GM12878 (cell line): Measurements from ENCODE around the gene ATP5ME. TPM values are rescaled to one million over a fixed set of nuclear protein-coding genes. Genes with fewer than 3 reads are reported as not detected.

Experiments used
- ATAC-seq: fragments of 200-7000 bp; cut with Tn5 transposase; 3 replicates; pipeline ENCODE4 v1.9.1; 2020; ENCODE audit warnings: mild to moderate bottlenecking, moderate library complexity
- BruUV-seq: library from RNA; stranded (reverse); fragments of 400-500 nt; replicated peaks from 2 replicates; lab custom pipeline; 2021; lab: Mats Ljungman, UMichigan
- CTCF ChIA-PET: fragments of 300-600 bp; sonication (Branson Sonifier 250); formaldehyde crosslinking; extraction: SDS; loops from one replicate; lab custom pipeline; 2021; ENCODE audit warnings: inconsistent platforms; lab: Yijun Ruan, JAX
- POLR2A ChIA-PET: fragments of 350-600 bp; formaldehyde crosslinking; extraction: SDS; loops from one replicate; lab custom pipeline; 2021; ENCODE audit warnings: inconsistent platforms; lab: Charles Lee
- RAD21 ChIA-PET: fragments of 300-600 bp; sonication (Branson Sonifier 250); formaldehyde crosslinking; loops from one replicate; lab custom pipeline; 2023; ENCODE audit warnings: antibody characterized with exemption; ENCODE audit not compliant: unreplicated experiment; lab: Charles Lee
- SMC1A ChIA-PET: fragments of 300-600 bp; sonication (Branson Sonifier 250); formaldehyde crosslinking; loops from one replicate; lab custom pipeline; 2023; ENCODE audit not compliant: unreplicated experiment, uncharacterized antibody; lab: Charles Lee
- DNase-seq: peaks from one replicate; pipeline ENCODE4 v3.0.0-alpha.2; 2011; ENCODE audit warnings: low read depth, low spot score
- FAIRE-seq: peaks from 3 replicates; lab custom pipeline; 2011; peaks lifted over from hg19 to GRCh38; lab: Jason Lieb, UNC
- H2AFZ ChIP-seq: 2 replicates; pipeline ENCODE4 v1.6.0; 2011; ENCODE audit warnings: low read depth, low read length, control low read depth; ENCODE audit not compliant: control insufficient read depth
- H3K27ac ChIP-seq: 2 replicates; pipeline ENCODE4 v1.5.1; 2011; ENCODE audit warnings: control low read depth; ENCODE audit not compliant: control insufficient read depth, insufficient read depth
- H3K27me3 ChIP-seq, 2 experiments: replicated peaks in 1 of 2; 2 replicates each; pipeline versions ENCODE4 v1.6.0 to v1.6.1; 2011; ENCODE audit warnings: low read length in 1 of 2; ENCODE audit not compliant: control insufficient read depth in 2 of 2, insufficient read depth in 2 of 2
- H3K36me3 ChIP-seq, 2 experiments: 2 replicates each; pipeline ENCODE4 v1.5.1; 2011; ENCODE audit warnings: low read length in 1 of 2; ENCODE audit not compliant: control insufficient read depth in 2 of 2, insufficient read depth in 2 of 2
- H3K4me1 ChIP-seq: 2 replicates; pipeline ENCODE4 v1.6.1; 2011; ENCODE audit warnings: mild to moderate bottlenecking, low read length, moderate library complexity, mixed read lengths; ENCODE audit not compliant: control insufficient read depth, insufficient read depth
- H3K4me2 ChIP-seq: 2 replicates; pipeline ENCODE4 v1.6.0; 2011; ENCODE audit warnings: control low read depth; ENCODE audit not compliant: control insufficient read depth, insufficient read depth
- H3K4me3 ChIP-seq: fragments of 200-600 bp; sonication (generic); 2 replicates; pipeline ENCODE4 v1.5.1; 2016
- H3K79me2 ChIP-seq: 2 replicates; pipeline ENCODE4 v1.6.0; 2011; ENCODE audit warnings: low read length; ENCODE audit not compliant: control insufficient read depth, insufficient read depth
- H3K9ac ChIP-seq: 2 replicates; pipeline ENCODE4 v1.8.0; 2011; ENCODE audit warnings: low read length, control low read depth, mixed read lengths; ENCODE audit not compliant: control insufficient read depth, insufficient read depth
- H3K9me3 ChIP-seq: replicated peaks from 3 replicates; pipeline ENCODE4 v1.5.1; 2011; ENCODE audit warnings: mild to moderate bottlenecking, low read length; ENCODE audit not compliant: control insufficient read depth, insufficient read depth
- H4K20me1 ChIP-seq: 2 replicates; pipeline ENCODE4 v1.6.0; 2011; ENCODE audit not compliant: control insufficient read depth, insufficient read depth
- CBFB ChIP-seq: IDR thresholded peaks from 2 replicates; pipeline ENCODE4 v1.6.1; 2016; ENCODE audit warnings: antibody characterized with exemption, low read depth
- NRF1 ChIP-seq: conservative IDR thresholded peaks from 2 replicates; pipeline ENCODE4 v1.6.1; 2011; ENCODE audit warnings: mild to moderate bottlenecking, low read depth, low read length, improper control_type of control experiment
- TAF1 ChIP-seq: IDR thresholded peaks from 2 replicates; pipeline ENCODE4 v1.6.1; 2011; ENCODE audit warnings: mild to moderate bottlenecking, low read depth, low read length, borderline replicate concordance
- YY1 ChIP-seq: IDR thresholded peaks from 2 replicates; pipeline ENCODE4 v1.6.1; 2011; ENCODE audit warnings: low read depth, mild to moderate bottlenecking, low read length
- WGBS: methylation state at CpG from one replicate; pipeline ENCODE4 v1.1.6; 2016; ENCODE audit warnings: low lambda C conversion rate; ENCODE audit not compliant: insufficient replicate concordance, insufficient coverage; ENCODE audit errors: missing lambda C conversion rate; 5-methylcytosine and 5-hydroxymethylcytosine counted together
- in situ Hi-C: fragments of 300-500 bp; cut with MboI; formaldehyde crosslinking; loops from 9 replicates; pipeline ENCODE4 v1.14.3; 2018; ENCODE audit warnings: mixed read lengths
- intact Hi-C: fragments of 100-400 bp; cut with micrococcal nuclease; formaldehyde crosslinking; loops from one replicate; pipeline ENCODE4 v1.14.2; 2022; ENCODE audit not compliant: unreplicated experiment
- polyA plus RNA-seq, 11 experiments: library from polyadenylated mRNA; depleted of rRNA in 4 of 11; unstranded in 6 of 11; stranded (reverse) in 5 of 11; fragments of >200 nt; fragmentation: Nextera tagmentation in 4 of 11; fragmentation: Illumina TruSeq in 1 of 11; extraction: Ambion mirVana in 4 of 11; extraction: Trizol in 1 of 11; gene quantifications; 1 replicate in 1 of 11; 2 replicates in 10 of 11; pipeline versions ENCODE4 v1.2.1 to v1.2.3, GENCODE V29; 2011 to 2016; ENCODE audit warnings: inconsistent platforms in 2 of 11, missing spikeins in 2 of 11, low read depth in 1 of 11
- total RNA-seq, 4 experiments: library from RNA; depleted of rRNA in 3 of 4; stranded (reverse); fragments of >200 nt in 3 of 4; fragmentation: Illumina TruSeq in 1 of 4; extraction: Trizol in 1 of 4; gene quantifications; 2 replicates each; pipeline versions ENCODE4 v1.2.1 to v1.2.3, GENCODE V29; 2013 to 2021
- TF ChIP-seq, protein P1 (sequence below): IDR thresholded peaks from 2 replicates; pipeline ENCODE4 v1.6.1; 2011; ENCODE audit warnings: low read depth, mild to moderate bottlenecking, low read length, moderate library complexity, borderline replicate concordance; ENCODE audit errors: extremely low read depth
- TF ChIP-seq, protein P2 (sequence below): fragments of 450-650 bp; IDR thresholded peaks from 2 replicates; pipeline ENCODE4 v1.6.1; 2017; ENCODE audit warnings: low read depth, mild to moderate bottlenecking, moderate library complexity
- TF ChIP-seq, protein P3 (sequence below): fragments of 450-650 bp; formaldehyde crosslinking; IDR thresholded peaks from 2 replicates; pipeline ENCODE4 v1.4.0; 2020; ENCODE audit warnings: mild to moderate bottlenecking, moderate library complexity
- TF ChIP-seq, protein P4 (sequence below): IDR thresholded peaks from 2 replicates; pipeline ENCODE4 v1.6.1; 2012; ENCODE audit warnings: improper control_type of control experiment, low read depth, low read length; ENCODE audit not compliant: insufficient replicate concordance
- TF ChIP-seq, protein P5 (sequence below): fragments of 450-650 bp; IDR thresholded peaks from 2 replicates; pipeline ENCODE4 v1.6.1; 2017; ENCODE audit warnings: mild to moderate bottlenecking, low read depth, inconsistent platforms; ENCODE audit not compliant: poor library complexity, severe bottlenecking

Gene ATP5ME
- total and polyA plus RNA-seq, 10 of the 15 experiments (the other 5 are each of a cell fraction or from before 2014, with no cell fraction given), result 279 to 2,374 (median 509) TPM

DNA sequence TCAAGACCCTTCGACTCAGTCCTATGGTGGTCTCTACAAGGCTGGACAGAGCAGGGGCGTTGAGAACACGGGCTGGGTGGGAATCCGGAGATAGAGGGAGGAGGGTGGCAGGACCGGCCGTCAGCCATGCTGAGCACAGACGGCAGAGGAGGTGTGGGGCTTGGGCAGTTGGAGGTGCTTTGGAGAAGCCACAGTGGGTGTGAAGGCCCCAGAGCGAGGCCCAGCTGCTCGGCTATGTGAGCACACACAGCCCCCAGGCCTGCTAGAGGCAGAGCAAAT lies 44.5 kb downstream of the ATP5ME start:
- Histone ChIP-seq H3K4me1 (no peaks in the 10 kb centered on the region), H3K27ac (no peak overlapping the region), H3K27me3 (no peaks in the 10 kb centered on the region), H3K36me3 (no peaks in the 10 kb centered on the region), H3K4me3 (no peak overlapping the region), H2AFZ (no peak overlapping the region), H3K9me3 (peaks cover 3% of the 10 kb centered on the region; the same call in 2 of the 3 replicates), H4K20me1 (no peaks in the 10 kb centered on the region), H3K79me2 (no peaks in the 10 kb centered on the region), H3K4me2 (no peak overlapping the region), H3K9ac (no peak overlapping the region)
- 29% methylated on average over 9 of the region's 9 CpGs for WGBS
- ChIA-PET CTCF (no interaction called here), SMC1A (interaction anchor here (0.5 kb wide), 1 partner anchor 10 kb away, joined by 3 read pairs; no protein-coding TSS in a partner anchor), RAD21 (no interaction called here), POLR2A (no interaction called here)
- ATAC-seq, result no peak
- no TSS peak for BruUV-seq
- intact Hi-C loops, result no loop called here
- in situ Hi-C loops, result no loop called here
- FAIRE-seq, result no peak
- DNase-seq, result no peak
- TF ChIP-seq, protein P1, sequence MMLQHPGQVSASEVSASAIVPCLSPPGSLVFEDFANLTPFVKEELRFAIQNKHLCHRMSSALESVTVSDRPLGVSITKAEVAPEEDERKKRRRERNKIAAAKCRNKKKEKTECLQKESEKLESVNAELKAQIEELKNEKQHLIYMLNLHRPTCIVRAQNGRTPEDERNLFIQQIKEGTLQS, result no peak
- TF ChIP-seq, protein P2, sequence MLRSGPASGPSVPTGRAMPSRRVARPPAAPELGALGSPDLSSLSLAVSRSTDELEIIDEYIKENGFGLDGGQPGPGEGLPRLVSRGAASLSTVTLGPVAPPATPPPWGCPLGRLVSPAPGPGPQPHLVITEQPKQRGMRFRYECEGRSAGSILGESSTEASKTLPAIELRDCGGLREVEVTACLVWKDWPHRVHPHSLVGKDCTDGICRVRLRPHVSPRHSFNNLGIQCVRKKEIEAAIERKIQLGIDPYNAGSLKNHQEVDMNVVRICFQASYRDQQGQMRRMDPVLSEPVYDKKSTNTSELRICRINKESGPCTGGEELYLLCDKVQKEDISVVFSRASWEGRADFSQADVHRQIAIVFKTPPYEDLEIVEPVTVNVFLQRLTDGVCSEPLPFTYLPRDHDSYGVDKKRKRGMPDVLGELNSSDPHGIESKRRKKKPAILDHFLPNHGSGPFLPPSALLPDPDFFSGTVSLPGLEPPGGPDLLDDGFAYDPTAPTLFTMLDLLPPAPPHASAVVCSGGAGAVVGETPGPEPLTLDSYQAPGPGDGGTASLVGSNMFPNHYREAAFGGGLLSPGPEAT, result no peak
- TF ChIP-seq NRF1, result no peak
- TF ChIP-seq CBFB, result no peak
- TF ChIP-seq, protein P3, sequence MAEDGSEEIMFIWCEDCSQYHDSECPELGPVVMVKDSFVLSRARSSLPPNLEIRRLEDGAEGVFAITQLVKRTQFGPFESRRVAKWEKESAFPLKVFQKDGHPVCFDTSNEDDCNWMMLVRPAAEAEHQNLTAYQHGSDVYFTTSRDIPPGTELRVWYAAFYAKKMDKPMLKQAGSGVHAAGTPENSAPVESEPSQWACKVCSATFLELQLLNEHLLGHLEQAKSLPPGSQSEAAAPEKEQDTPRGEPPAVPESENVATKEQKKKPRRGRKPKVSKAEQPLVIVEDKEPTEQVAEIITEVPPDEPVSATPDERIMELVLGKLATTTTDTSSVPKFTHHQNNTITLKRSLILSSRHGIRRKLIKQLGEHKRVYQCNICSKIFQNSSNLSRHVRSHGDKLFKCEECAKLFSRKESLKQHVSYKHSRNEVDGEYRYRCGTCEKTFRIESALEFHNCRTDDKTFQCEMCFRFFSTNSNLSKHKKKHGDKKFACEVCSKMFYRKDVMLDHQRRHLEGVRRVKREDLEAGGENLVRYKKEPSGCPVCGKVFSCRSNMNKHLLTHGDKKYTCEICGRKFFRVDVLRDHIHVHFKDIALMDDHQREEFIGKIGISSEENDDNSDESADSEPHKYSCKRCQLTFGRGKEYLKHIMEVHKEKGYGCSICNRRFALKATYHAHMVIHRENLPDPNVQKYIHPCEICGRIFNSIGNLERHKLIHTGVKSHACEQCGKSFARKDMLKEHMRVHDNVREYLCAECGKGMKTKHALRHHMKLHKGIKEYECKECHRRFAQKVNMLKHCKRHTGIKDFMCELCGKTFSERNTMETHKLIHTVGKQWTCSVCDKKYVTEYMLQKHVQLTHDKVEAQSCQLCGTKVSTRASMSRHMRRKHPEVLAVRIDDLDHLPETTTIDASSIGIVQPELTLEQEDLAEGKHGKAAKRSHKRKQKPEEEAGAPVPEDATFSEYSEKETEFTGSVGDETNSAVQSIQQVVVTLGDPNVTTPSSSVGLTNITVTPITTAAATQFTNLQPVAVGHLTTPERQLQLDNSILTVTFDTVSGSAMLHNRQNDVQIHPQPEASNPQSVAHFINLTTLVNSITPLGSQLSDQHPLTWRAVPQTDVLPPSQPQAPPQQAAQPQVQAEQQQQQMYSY (CRISPR knock-in tag), result no peak
- TF ChIP-seq, protein P4, sequence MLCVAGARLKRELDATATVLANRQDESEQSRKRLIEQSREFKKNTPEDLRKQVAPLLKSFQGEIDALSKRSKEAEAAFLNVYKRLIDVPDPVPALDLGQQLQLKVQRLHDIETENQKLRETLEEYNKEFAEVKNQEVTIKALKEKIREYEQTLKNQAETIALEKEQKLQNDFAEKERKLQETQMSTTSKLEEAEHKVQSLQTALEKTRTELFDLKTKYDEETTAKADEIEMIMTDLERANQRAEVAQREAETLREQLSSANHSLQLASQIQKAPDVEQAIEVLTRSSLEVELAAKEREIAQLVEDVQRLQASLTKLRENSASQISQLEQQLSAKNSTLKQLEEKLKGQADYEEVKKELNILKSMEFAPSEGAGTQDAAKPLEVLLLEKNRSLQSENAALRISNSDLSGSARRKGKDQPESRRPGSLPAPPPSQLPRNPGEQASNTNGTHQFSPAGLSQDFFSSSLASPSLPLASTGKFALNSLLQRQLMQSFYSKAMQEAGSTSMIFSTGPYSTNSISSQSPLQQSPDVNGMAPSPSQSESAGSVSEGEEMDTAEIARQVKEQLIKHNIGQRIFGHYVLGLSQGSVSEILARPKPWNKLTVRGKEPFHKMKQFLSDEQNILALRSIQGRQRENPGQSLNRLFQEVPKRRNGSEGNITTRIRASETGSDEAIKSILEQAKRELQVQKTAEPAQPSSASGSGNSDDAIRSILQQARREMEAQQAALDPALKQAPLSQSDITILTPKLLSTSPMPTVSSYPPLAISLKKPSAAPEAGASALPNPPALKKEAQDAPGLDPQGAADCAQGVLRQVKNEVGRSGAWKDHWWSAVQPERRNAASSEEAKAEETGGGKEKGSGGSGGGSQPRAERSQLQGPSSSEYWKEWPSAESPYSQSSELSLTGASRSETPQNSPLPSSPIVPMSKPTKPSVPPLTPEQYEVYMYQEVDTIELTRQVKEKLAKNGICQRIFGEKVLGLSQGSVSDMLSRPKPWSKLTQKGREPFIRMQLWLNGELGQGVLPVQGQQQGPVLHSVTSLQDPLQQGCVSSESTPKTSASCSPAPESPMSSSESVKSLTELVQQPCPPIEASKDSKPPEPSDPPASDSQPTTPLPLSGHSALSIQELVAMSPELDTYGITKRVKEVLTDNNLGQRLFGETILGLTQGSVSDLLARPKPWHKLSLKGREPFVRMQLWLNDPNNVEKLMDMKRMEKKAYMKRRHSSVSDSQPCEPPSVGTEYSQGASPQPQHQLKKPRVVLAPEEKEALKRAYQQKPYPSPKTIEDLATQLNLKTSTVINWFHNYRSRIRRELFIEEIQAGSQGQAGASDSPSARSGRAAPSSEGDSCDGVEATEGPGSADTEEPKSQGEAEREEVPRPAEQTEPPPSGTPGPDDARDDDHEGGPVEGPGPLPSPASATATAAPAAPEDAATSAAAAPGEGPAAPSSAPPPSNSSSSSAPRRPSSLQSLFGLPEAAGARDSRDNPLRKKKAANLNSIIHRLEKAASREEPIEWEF, result no peak
- TF ChIP-seq YY1, result no peak
- TF ChIP-seq TAF1, result no peak
- TF ChIP-seq, protein P5, sequence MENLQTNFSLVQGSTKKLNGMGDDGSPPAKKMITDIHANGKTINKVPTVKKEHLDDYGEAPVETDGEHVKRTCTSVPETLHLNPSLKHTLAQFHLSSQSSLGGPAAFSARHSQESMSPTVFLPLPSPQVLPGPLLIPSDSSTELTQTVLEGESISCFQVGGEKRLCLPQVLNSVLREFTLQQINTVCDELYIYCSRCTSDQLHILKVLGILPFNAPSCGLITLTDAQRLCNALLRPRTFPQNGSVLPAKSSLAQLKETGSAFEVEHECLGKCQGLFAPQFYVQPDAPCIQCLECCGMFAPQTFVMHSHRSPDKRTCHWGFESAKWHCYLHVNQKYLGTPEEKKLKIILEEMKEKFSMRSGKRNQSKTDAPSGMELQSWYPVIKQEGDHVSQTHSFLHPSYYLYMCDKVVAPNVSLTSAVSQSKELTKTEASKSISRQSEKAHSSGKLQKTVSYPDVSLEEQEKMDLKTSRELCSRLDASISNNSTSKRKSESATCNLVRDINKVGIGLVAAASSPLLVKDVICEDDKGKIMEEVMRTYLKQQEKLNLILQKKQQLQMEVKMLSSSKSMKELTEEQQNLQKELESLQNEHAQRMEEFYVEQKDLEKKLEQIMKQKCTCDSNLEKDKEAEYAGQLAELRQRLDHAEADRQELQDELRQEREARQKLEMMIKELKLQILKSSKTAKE, result no peak
